Stimulated activated CD8-positive, alpha-beta memory T cell treated with anti-CD3 and anti-CD28 coated beads, Interleukin-12 subunit alpha, Interleukin-12 subunit beta, amount 100 ng/mL, for 24 hours (primary cell): Measurements from ENCODE around the gene CAP2.

Experiments used
- DNase-seq: peaks from one replicate; pipeline ENCODE4 v3.0.0-alpha.2; 2020; ENCODE audit errors: extremely low read depth

The CAP2 gene

GRCh38 chr6:17392978-17393891 lies at the start of gene CAP2:
TSS of gene CAP2 (plus strand) at chr6:17393595. CDS start at chr6:17421556, 27,961 bp downstream.
- no peak for DNase-seq

GRCh38 chr6:17347012-17347411 lies 46.4 kb upstream of the CAP2 start:
- no peak for DNase-seq

GRCh38 chr6:17349427-17349826 lies 44.0 kb upstream of the CAP2 start:
- no peak for DNase-seq

GRCh38 chr6:17352302-17352701 lies 41.1 kb upstream of the CAP2 start:
- no peak for DNase-seq

- DNase-seq = no peak
Observed at GRCh38 chr6:17353440-17354175, 39.8 kb upstream of the CAP2 start.

- no peak for DNase-seq
Observed at GRCh38 chr6:17354700-17355403, 38.5 kb upstream of the CAP2 start.

- DNase-seq = no peak
Observed at GRCh38 chr6:17355404-17355774, 38.0 kb upstream of the CAP2 start.

GRCh38 chr6:17358515-17358914 lies 34.9 kb upstream of the CAP2 start:
- DNase-seq = no peak

- DNase-seq = no peak
Observed at GRCh38 chr6:17360564-17360963, 32.8 kb upstream of the CAP2 start.

GRCh38 chr6:17361013-17361412 lies 32.4 kb upstream of the CAP2 start:
- no peak for DNase-seq

GRCh38 chr6:17365961-17366360 lies 27.4 kb upstream of the CAP2 start:
- DNase-seq = no peak

GRCh38 chr6:17367868-17368267 lies 25.5 kb upstream of the CAP2 start:
- DNase-seq = no peak

- no peak for DNase-seq
Observed at GRCh38 chr6:17381424-17382147, 11.8 kb upstream of the CAP2 start.

- no peak for DNase-seq
Observed at GRCh38 chr6:17385660-17386059, 7.7 kb upstream of the CAP2 start.

GRCh38 chr6:17388365-17388764 lies 5.0 kb upstream of the CAP2 start:
- no peak for DNase-seq

GRCh38 chr6:17389274-17389847 lies 4.0 kb upstream of the CAP2 start:
- no peak for DNase-seq

GRCh38 chr6:17390276-17390675 lies 3.1 kb upstream of the CAP2 start:
- no peak for DNase-seq

- DNase-seq = no peak
Observed at GRCh38 chr6:17391976-17392375, 1.4 kb upstream of the CAP2 start.

- DNase-seq = no peak
Observed at GRCh38 chr6:17393892-17394631, 667 bp downstream of the CAP2 start.

- DNase-seq = no peak
Observed at GRCh38 chr6:17395112-17395511, 1.7 kb downstream of the CAP2 start.

GRCh38 chr6:17396256-17396655 lies 2.9 kb downstream of the CAP2 start:
- DNase-seq = no peak
